ENCODE results near the gene DIPK1B. TPM values are rescaled to one million over a fixed set of nuclear protein-coding genes. Genes with fewer than 3 reads are reported as not detected.

DIPK1B gene
- total RNA-seq, 4 donors from 2014 or later, result 19.4 to 23.6 (median 22.6) TPM

GRCh38 chr9:136717399-136717798 lies 5.0 kb downstream of the DIPK1B start:
- TF ChIP-seq, protein P1, sequence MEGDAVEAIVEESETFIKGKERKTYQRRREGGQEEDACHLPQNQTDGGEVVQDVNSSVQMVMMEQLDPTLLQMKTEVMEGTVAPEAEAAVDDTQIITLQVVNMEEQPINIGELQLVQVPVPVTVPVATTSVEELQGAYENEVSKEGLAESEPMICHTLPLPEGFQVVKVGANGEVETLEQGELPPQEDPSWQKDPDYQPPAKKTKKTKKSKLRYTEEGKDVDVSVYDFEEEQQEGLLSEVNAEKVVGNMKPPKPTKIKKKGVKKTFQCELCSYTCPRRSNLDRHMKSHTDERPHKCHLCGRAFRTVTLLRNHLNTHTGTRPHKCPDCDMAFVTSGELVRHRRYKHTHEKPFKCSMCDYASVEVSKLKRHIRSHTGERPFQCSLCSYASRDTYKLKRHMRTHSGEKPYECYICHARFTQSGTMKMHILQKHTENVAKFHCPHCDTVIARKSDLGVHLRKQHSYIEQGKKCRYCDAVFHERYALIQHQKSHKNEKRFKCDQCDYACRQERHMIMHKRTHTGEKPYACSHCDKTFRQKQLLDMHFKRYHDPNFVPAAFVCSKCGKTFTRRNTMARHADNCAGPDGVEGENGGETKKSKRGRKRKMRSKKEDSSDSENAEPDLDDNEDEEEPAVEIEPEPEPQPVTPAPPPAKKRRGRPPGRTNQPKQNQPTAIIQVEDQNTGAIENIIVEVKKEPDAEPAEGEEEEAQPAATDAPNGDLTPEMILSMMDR (IDR thresholded peaks at IDR 0.05), result no peak
- TF ChIP-seq POLR2A (IDR thresholded peaks at IDR 0.05), result no peak
- Histone ChIP-seq H3K27ac (no peak overlapping the region), H3K9me3 (no peaks in the 10 kb centered on the region), H3K36me3 (peaks cover 2 to 14% of the 10 kb centered on the region in 2 donors), H3K4me3 (replicated peaks in 1 of 3) (no peak overlapping the region), H3K4me1 (peaks cover 8 to 53% of the 10 kb centered on the region in 2 donors), H3K27me3 (no peaks in the 10 kb centered on the region)
- intact Hi-C loops (cut with DNase I), result no loop called here
- 86 to 89% methylated on average over 2 to 9 of the region's 16 CpGs for WGBS, 2 donors
- DNase-seq, result no peak

DNA sequence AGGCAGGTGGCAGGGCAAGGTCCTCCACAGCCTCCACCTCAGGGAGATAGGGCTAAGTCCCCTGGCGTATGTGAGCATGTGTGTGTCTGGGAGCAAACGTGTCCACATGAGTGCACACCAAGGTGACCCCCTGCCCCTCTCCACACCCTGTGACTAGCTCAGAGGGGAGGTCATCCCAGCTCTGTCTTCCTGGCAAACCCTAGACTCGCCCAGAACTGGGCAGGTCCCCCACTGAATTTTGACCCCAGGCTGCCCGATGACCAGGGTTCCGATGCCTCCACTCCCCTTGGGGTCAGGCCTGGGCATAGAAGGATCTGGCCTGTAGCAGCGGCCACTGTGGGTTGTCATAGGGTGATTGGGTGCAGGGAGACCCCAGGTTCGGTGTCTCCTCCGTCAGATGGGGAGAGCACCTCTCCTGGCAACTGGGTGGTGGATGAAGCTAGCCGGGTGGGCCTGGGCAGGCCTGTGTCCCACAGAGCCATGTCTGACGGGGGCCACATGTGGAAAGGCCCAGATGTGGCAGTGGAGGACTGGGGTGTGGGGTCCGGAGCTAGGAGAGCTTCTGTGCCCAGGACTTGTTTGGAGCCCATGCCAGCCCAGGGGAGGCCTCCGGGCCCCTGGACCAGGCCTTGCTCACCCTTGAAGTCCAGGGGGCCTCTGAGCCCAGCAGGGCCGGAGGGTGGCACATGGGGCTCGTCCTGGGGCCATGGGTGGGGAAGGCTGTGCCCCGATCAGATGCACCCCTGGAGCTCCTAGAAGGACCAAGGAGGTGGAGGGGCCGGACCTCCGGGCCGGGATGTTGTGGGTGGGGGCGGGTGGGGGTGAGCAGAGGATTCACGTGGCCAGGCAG lies 6.2 kb downstream of the DIPK1B start:
- Histone ChIP-seq H3K4me1 (peaks cover 1 to 44% of the 10 kb centered on the region in 2 donors), H3K27ac (no peak overlapping the region), H3K4me3 (replicated peaks in 1 of 3) (no peak overlapping the region), H3K9me3 (no peaks in the 10 kb centered on the region), H3K36me3 (peaks cover 14 to 25% of the 10 kb centered on the region in 2 donors), H3K27me3 (no peaks in the 10 kb centered on the region)
- no peak for DNase-seq
- no peak for TF ChIP-seq POLR2A (IDR thresholded peaks at IDR 0.05)
- TF ChIP-seq, protein P1 (IDR thresholded peaks at IDR 0.05), result no peak
- intact Hi-C loops (cut with DNase I), result no loop called here
- whole genome bisulfite sequencing, 2 donors, result 89 to 91% methylated on average over 14 of the region's 20 CpGs

DNA sequence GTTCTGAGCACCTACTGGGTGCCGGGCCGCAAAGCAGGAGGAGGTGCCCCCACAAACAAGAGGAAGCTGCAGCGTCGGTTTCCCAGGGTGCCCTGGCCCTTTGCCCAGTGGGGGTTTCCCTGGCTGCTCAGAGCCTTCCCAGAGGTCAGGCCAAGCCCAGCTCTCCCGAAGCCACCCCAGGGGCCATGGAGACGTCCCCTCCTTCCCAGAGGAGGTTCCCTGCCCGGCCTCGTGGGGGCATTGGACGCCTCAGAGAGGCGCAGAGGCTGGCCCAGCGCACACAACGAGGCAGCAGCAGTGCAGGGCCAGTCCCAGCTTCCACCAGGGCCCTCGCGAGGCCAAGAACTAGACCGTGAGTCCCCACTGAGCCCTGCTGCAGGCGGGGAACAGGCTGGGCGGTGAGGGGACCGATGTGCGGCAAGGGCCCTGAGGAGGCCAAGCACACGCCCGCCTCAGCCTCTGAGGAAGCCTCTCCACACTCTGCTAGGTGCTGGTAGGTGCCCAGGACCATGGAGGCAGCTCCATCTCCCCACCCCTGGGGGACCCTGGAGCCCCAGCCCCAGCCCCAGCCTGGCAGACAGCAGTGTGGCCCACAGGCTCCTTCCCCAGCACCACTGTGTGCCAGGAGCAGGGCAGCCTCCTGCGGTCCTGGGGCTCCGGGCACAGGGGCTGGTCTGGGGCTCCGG lies 7.0 kb downstream of the DIPK1B start:
- intact Hi-C loops (cut with DNase I), result no loop called here
- 75 to 80% methylated on average over 4 to 12 of the region's 24 CpGs for WGBS, 2 donors
- no peaks in the 10 kb centered on the region for H3K27me3 ChIP-seq
- DNase-seq, result no peak
- H3K36me3 ChIP-seq, result peaks cover 19 to 33% of the 10 kb centered on the region in 2 donors
- H3K4me3 ChIP-seq (replicated peaks in 1 of 3), result no peak overlapping the region
- TF ChIP-seq, protein P1 (IDR thresholded peaks at IDR 0.05), result no peak
- no peak for TF ChIP-seq POLR2A (IDR thresholded peaks at IDR 0.05)
- H3K4me1 ChIP-seq, result peaks cover 0 to 36% of the 10 kb centered on the region in 2 donors
- H3K9me3 ChIP-seq, result no peaks in the 10 kb centered on the region
- no peak overlapping the region for H3K27ac ChIP-seq

DNA sequence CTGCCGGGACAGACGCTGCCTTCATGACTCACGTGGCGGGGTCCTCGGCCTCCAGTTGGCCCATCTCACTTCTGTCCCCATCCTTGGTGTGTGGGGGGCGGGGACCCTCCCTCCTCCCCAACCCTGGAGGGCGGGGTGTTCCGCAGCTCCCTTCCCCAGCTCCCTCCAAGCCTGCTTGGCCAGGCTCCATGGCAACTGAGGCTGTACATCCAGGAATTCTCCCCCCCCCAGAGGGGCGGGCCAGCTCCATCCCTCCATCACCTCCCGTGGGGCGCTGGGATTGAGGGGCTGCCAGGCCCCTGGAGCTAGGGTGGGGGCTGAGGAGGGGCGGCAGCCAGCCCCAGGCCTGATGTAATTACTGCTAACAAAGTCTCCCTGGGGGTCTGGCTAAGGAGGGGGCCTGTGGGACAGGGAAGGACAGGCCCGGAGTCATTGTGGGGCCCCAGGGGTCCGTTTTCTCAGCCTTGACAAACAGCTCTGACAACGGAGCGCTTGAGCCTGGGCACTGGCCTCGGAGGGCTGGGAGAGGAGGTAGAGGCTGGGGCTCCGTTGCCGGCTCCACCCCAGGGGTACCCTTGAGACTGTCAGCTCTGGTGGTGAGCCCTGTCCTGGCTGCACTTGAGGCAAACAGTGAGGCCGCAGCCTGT lies 8.0 kb downstream of the DIPK1B start:
- peaks cover 28 to 44% of the 10 kb centered on the region in 2 donors for H3K36me3 ChIP-seq
- H3K27ac ChIP-seq, result peak overlapping the region in 1 of 3 donors; percentile 50
- no peaks in the 10 kb centered on the region for H3K27me3 ChIP-seq
- no peak overlapping the region for H3K4me3 ChIP-seq (replicated peaks in 1 of 3)
- H3K9me3 ChIP-seq, result no peaks in the 10 kb centered on the region
- WGBS, 2 donors, result 58 to 77% methylated on average over 8 to 18 of the region's 20 CpGs
- DNase-seq, result no peak
- peaks cover 0 to 28% of the 10 kb centered on the region in 2 donors for H3K4me1 ChIP-seq
- TF ChIP-seq, protein P1 (IDR thresholded peaks at IDR 0.05), result no peak
- TF ChIP-seq POLR2A (IDR thresholded peaks at IDR 0.05), result no peak
- intact Hi-C loops (cut with DNase I), result no loop called here

All from thyroid gland (tissue), 4 donors.